ENCODE data around the gene TBCK. TPM values are rescaled to one million over a fixed set of nuclear protein-coding genes. Genes with fewer than 3 reads are reported as not detected.

Gene TBCK
- total and polyA plus RNA-seq, 2 donors (not counting 3 experiments of a cell fraction or from before 2014, with no cell fraction given): 18.2 to 38.6 TPM

- Histone ChIP-seq H3K4me2 (ENCODE audit: insufficient read depth, low read length) (no peak overlapping the region), H3K79me2 (ENCODE audit: control insufficient read depth, insufficient read depth, low read length) (no peaks in the 10 kb centered on the region), H3K9me1 (replicated peaks; ENCODE audit: control insufficient read depth, extremely low read depth, insufficient read depth, low read length) (no peaks in the 10 kb centered on the region), H3K36me3 (ENCODE audit: control insufficient read depth in 2 of 2, extremely low read depth in 1 of 2, insufficient read depth in 2 of 2, low read length in 2 of 2) (no peaks in the 10 kb centered on the region), H2AFZ (ENCODE audit: low read depth, low read length) (no peak overlapping the region), H3K4me3 (replicated peaks in 1 of 3; ENCODE audit: insufficient read depth in 1 of 3, low read depth in 1 of 3, low read length in 3 of 3) (no peak overlapping the region), H3K9ac (replicated peaks; ENCODE audit: extremely low read depth, insufficient read depth, low read length) (no peak overlapping the region), H3K9me3 (replicated peaks; ENCODE audit: control insufficient read depth, insufficient read depth, low read length) (no peaks in the 10 kb centered on the region), H4K20me1 (replicated peaks; ENCODE audit: control insufficient read depth, extremely low read depth, insufficient read depth, low read length) (no peaks in the 10 kb centered on the region), H3K4me1 (ENCODE audit: control insufficient read depth, extremely low read depth, insufficient read depth, low read length) (peaks cover 17% of the 10 kb centered on the region), H3K27ac (ENCODE audit: insufficient read depth, low read depth, low read length) (no peak overlapping the region), H3K27me3 (ENCODE audit: control insufficient read depth in 2 of 2, insufficient read depth in 2 of 2, low read length in 2 of 2) (no peaks in the 10 kb centered on the region)
- dilution Hi-C loops (cut with MboI; ENCODE audit: extremely low pct_ligation_motif_present, low sequenced_read_pairs): no loop called here
- intact Hi-C loops (cut with micrococcal nuclease): loop anchor here (10.0 kb wide), 1 partner anchor 290 kb away; the partner anchor contains the start of genes GSTCD and INTS12
- DNase-seq (ENCODE audit: low read depth, low spot score) (no peak), FAIRE-seq (no peak)
- no TSS peak for BruUV-seq (replicated peaks)
- CTCF ChIA-PET: interaction anchor here (1.1 to 1.3 kb wide), 2 partner anchors 16 to 54 kb away, joined by 3 read pairs; no protein-coding TSS in a partner anchor
- POLR2A ChIA-PET: no interaction called here
- no peak for TF ChIP-seq JUN (IDR thresholded peaks at IDR 0.05; ENCODE audit: borderline replicate concordance, insufficient read depth, insufficient read length, low read depth)
- no peak for TF ChIP-seq POLR2AphosphoS5 (IDR thresholded peaks at IDR 0.05; ENCODE audit: insufficient read depth, low read depth, low read length)
- TF ChIP-seq POLR2A (IDR thresholded peaks at IDR 0.05; ENCODE audit: low read depth, low read length): no peak
- TF ChIP-seq EZH2 (IDR thresholded peaks at IDR 0.05; ENCODE audit: borderline replicate concordance, low read depth, low read length, severe bottlenecking): no peak
- TF ChIP-seq GATA2 (IDR thresholded peaks at IDR 0.05; ENCODE audit: insufficient read depth, insufficient read length, low read depth, low read length): no peak
- TF ChIP-seq FOS (IDR thresholded peaks at IDR 0.05; ENCODE audit: borderline replicate concordance, insufficient read depth, low read length): no peak
- TF ChIP-seq MYC (IDR thresholded peaks at IDR 0.05; ENCODE audit: low read depth, low read length): no peak
- no peak for TF ChIP-seq MAX (IDR thresholded peaks at IDR 0.05; ENCODE audit: insufficient read depth, insufficient read length)
- TF ChIP-seq CTCF (IDR thresholded peaks at IDR 0.05; ENCODE audit: extremely low read depth in 1 of 2, insufficient read depth in 1 of 2, low read depth in 1 of 2, low read length in 2 of 2): no peak
These were observed 321.0 kb downstream of the TBCK start for GRCh38 chr4:105994841-105995501.
